H9 (cell line): ENCODE results near the gene ARHGEF10L. TPM values are rescaled to one million over a fixed set of nuclear protein-coding genes. Genes with fewer than 3 reads are reported as not detected.

Experiments
- DNase-seq: peaks from one replicate; pipeline ENCODE4 v3.0.0-alpha.2; 2017
- H2AFZ ChIP-seq: one replicate; pipeline ENCODE4 v1.6.1; 2013; ENCODE audit warnings: mild to moderate bottlenecking, low read length, control low read depth, moderate library complexity
- H2AK5ac ChIP-seq: 2 replicates; pipeline ENCODE4 v1.6.1; 2013; ENCODE audit warnings: low read length, control low read depth, mixed read lengths; ENCODE audit not compliant: insufficient read length
- H2BK120ac ChIP-seq: one replicate; pipeline ENCODE4 v1.6.1; 2013; ENCODE audit warnings: low read depth, mild to moderate bottlenecking, low read length, control low read depth, inconsistent platforms; ENCODE audit not compliant: poor library complexity, severe bottlenecking
- H2BK12ac ChIP-seq: 2 replicates; pipeline ENCODE4 v1.6.1; 2013; ENCODE audit warnings: low read length, control low read depth, mixed read lengths, low read depth; ENCODE audit not compliant: insufficient read length
- H2BK15ac ChIP-seq: 2 replicates; pipeline ENCODE4 v1.6.1; 2013; ENCODE audit warnings: low read depth, low read length, control low read depth
- H2BK20ac ChIP-seq: one replicate; pipeline ENCODE4 v1.6.1; 2013; ENCODE audit warnings: low read depth, mild to moderate bottlenecking, low read length, control low read depth, inconsistent platforms; ENCODE audit not compliant: poor library complexity, severe bottlenecking
- H2BK5ac ChIP-seq: 2 replicates; pipeline ENCODE4 v1.6.1; 2013; ENCODE audit warnings: low read length, control low read depth, mixed read lengths; ENCODE audit not compliant: insufficient read length
- H3K14ac ChIP-seq: 2 replicates; pipeline ENCODE4 v1.6.1; 2013; ENCODE audit warnings: low read length, control low read depth; ENCODE audit not compliant: insufficient read depth
- H3K18ac ChIP-seq: 2 replicates; pipeline ENCODE4 v1.6.1; 2013; ENCODE audit warnings: low read depth, mild to moderate bottlenecking, mixed read lengths, low read length, control low read depth; ENCODE audit not compliant: insufficient read length
- H3K23ac ChIP-seq: 2 replicates; pipeline ENCODE4 v1.6.1; 2013; ENCODE audit warnings: low read length, control low read depth, mixed read lengths, low read depth; ENCODE audit not compliant: insufficient read length
- H3K23me2 ChIP-seq: 2 replicates; pipeline ENCODE4 v1.6.1; 2013; ENCODE audit warnings: low read depth, mild to moderate bottlenecking, mixed read lengths, low read length, control low read depth; ENCODE audit not compliant: insufficient read length, poor library complexity, severe bottlenecking
- H3K27ac ChIP-seq: 2 replicates; pipeline ENCODE4 v1.5.1; 2013; ENCODE audit warnings: low read length, control low read depth, mixed read lengths, low read depth; ENCODE audit not compliant: insufficient read length
- H3K27me3 ChIP-seq: 2 replicates; pipeline ENCODE4 v1.6.1; 2013; ENCODE audit warnings: low read length, control low read depth, inconsistent platforms; ENCODE audit not compliant: insufficient read depth
- H3K4ac ChIP-seq: 2 replicates; pipeline ENCODE4 v1.6.1; 2013; ENCODE audit warnings: low read depth, mild to moderate bottlenecking, control low read depth, inconsistent platforms, low read length, moderate library complexity
- H3K4me1 ChIP-seq: 2 replicates; pipeline ENCODE4 v1.6.1; 2013; ENCODE audit warnings: low read length, control low read depth, inconsistent platforms; ENCODE audit not compliant: insufficient read depth
- H3K4me2 ChIP-seq: 2 replicates; pipeline ENCODE4 v1.6.1; 2013; ENCODE audit warnings: low read length, control low read depth, mixed read lengths; ENCODE audit not compliant: insufficient read length, insufficient read depth
- H3K56ac ChIP-seq: 2 replicates; pipeline ENCODE4 v1.6.1; 2013; ENCODE audit warnings: low read depth, mild to moderate bottlenecking, mixed read lengths, low read length, control low read depth; ENCODE audit not compliant: insufficient read length
- H3K79me1 ChIP-seq: 2 replicates; pipeline ENCODE4 v1.6.1; 2013; ENCODE audit warnings: low read depth, mild to moderate bottlenecking, moderate library complexity, low read length, control low read depth, inconsistent platforms; ENCODE audit not compliant: insufficient read depth, poor library complexity, severe bottlenecking
- H3K79me2 ChIP-seq: 2 replicates; pipeline ENCODE4 v1.6.1; 2013; ENCODE audit warnings: low read length, control low read depth, inconsistent platforms; ENCODE audit not compliant: insufficient read depth
- H3K9ac ChIP-seq: 2 replicates; pipeline ENCODE4 v1.6.1; 2013; ENCODE audit warnings: low read length, control low read depth, mixed read lengths; ENCODE audit not compliant: insufficient read length; ENCODE audit errors: extremely low read depth
- H3K9me3 ChIP-seq: one replicate; pipeline ENCODE4 v1.6.1; 2013; ENCODE audit warnings: low read depth, low read length, inconsistent platforms; ENCODE audit not compliant: control insufficient read depth
- H3T11ph ChIP-seq: one replicate; pipeline ENCODE4 v1.6.1; 2013; ENCODE audit warnings: mild to moderate bottlenecking, low read length, control low read depth, inconsistent platforms
- H4K20me1 ChIP-seq: one replicate; pipeline ENCODE4 v1.6.1; 2013; ENCODE audit not compliant: control insufficient read depth, insufficient read length, insufficient read depth
- H4K5ac ChIP-seq: 2 replicates; pipeline ENCODE4 v1.6.1; 2013; ENCODE audit warnings: low read depth, mild to moderate bottlenecking, mixed read lengths, low read length, control low read depth; ENCODE audit not compliant: insufficient read length
- H4K8ac ChIP-seq: replicated peaks from 2 replicates; pipeline ENCODE4 v1.6.1; 2013; ENCODE audit warnings: low read length, control low read depth, mixed read lengths, low read depth; ENCODE audit not compliant: insufficient read length
- H4K91ac ChIP-seq: 2 replicates; pipeline ENCODE4 v1.6.1; 2013; ENCODE audit warnings: low read depth, mild to moderate bottlenecking, moderate library complexity, mixed read lengths, low read length, control low read depth; ENCODE audit not compliant: insufficient read length
- H3K27ac Mint-ChIP-seq, 3 experiments: 2 replicates in 2 of 3; 3 replicates in 1 of 3; pipeline ENCODE4 v1.8.0; 2020 to 2021; ENCODE audit warnings: mixed read lengths in 3 of 3, mild to moderate bottlenecking in 1 of 3, moderate library complexity in 1 of 3
- H3K27me3 Mint-ChIP-seq: 2 replicates; pipeline ENCODE4 v1.8.0; 2021; ENCODE audit warnings: low read depth, mild to moderate bottlenecking, moderate library complexity, mixed read lengths
- H3K36me3 Mint-ChIP-seq, 3 experiments: 2 replicates in 2 of 3; 3 replicates in 1 of 3; pipeline ENCODE4 v1.8.0; 2020 to 2021; ENCODE audit warnings: low read depth in 3 of 3, mixed read lengths in 3 of 3; ENCODE audit not compliant: insufficient read depth in 1 of 3
- H3K4me1 Mint-ChIP-seq, 2 experiments: 2 replicates each; pipeline ENCODE4 v1.8.0; 2020; ENCODE audit warnings: mixed read lengths in 2 of 2
- H3K4me3 Mint-ChIP-seq, 2 experiments: 2 replicates in 1 of 2; 3 replicates in 1 of 2; pipeline ENCODE4 v1.8.0; 2020 to 2021; ENCODE audit warnings: mild to moderate bottlenecking in 2 of 2, mixed read lengths in 2 of 2, moderate library complexity in 1 of 2
- H3K9me3 Mint-ChIP-seq, 2 experiments: 2 replicates in 1 of 2; 3 replicates in 1 of 2; pipeline ENCODE4 v1.8.0; 2020; ENCODE audit warnings: mild to moderate bottlenecking in 2 of 2, mixed read lengths in 2 of 2, moderate library complexity in 1 of 2
- WGBS: extraction: QIAGEN DNeasy Blood & Tissue Kit; methylation state at CpG from one replicate; pipeline ENCODE4 v1.1.7; 2013; ENCODE audit warnings: missing lambda C conversion rate, low lambda C conversion rate, mixed read lengths; ENCODE audit not compliant: insufficient read length; ENCODE audit errors: extremely low coverage; 5-methylcytosine and 5-hydroxymethylcytosine counted together
- total RNA-seq: library from RNA; stranded (reverse); gene quantifications from 2 replicates; pipeline ENCODE4 v1.2.1, GENCODE V29; 2021
- TF ChIP-seq, protein P1 (sequence below): fragments of 200-600 bp; sonication (generic); conservative IDR thresholded peaks from 3 replicates; pipeline ENCODE4 v1.8.0; 2021; ENCODE audit warnings: antibody characterized with exemption, mild to moderate bottlenecking

Gene ARHGEF10L
- total RNA-seq, 1 experiment from 2014 or later: 20.2 TPM

DNA sequence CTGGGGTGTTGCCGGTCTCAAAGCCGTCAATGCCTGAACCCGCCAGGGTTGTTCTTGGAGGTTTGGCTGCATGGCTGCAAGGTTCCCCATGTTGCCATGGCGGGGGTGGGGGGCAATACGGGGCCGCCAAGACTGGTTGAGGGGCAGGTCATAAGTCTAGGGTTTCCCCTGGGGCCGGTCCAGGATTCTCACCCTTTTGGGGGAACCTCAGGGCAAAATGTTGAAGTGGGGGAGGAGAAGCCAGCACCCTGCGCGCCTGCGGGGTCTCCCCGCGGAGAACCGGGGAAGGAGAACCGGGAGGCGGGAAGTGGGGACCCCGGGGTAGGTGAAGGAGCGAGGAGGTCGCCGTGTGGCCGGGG lies 401 bp upstream of the ARHGEF10L start:
- Histone ChIP-seq H4K8ac (no peak overlapping the region), H3K9ac (no peak overlapping the region), H3K79me1 (no peaks in the 10 kb centered on the region), H2AK5ac (no peak overlapping the region), H4K5ac (no peak overlapping the region), H3K4ac (no peak overlapping the region), H3K23ac (no peak overlapping the region), H3T11ph (no peak overlapping the region), H4K91ac (no peak overlapping the region), H2BK120ac (no peak overlapping the region), H3K4me1 (peaks cover 6% of the 10 kb centered on the region; the same call in 1 of the 2 replicates), H3K27me3 (no peaks in the 10 kb centered on the region), H2BK12ac (no peak overlapping the region), H3K23me2 (peaks cover 11% of the 10 kb centered on the region), H4K20me1 (no peaks in the 10 kb centered on the region), H2BK5ac (no peak overlapping the region), H3K9me3 (no peaks in the 10 kb centered on the region), H3K56ac (no peak overlapping the region), H3K27ac (no peak overlapping the region), H2BK15ac (no peak overlapping the region), H3K18ac (no peak overlapping the region), H2BK20ac (no peak overlapping the region), H2AFZ (no peak overlapping the region), H3K79me2 (peaks cover 7% of the 10 kb centered on the region; the same call in 1 of the 2 replicates), H3K4me2 (peak overlapping the region; percentile 35), H3K14ac (peak overlapping the region; percentile 5; the same call in 1 of the 2 replicates)
- WGBS: no CpG with 5 or more reads among the region's 20 CpGs
- Mint-ChIP-seq H3K27ac (peak overlapping the region in 2 of 3 experiments; percentile 89 to 90; a peak in 4 of 7 replicates), H3K27me3 (no peaks in the 10 kb centered on the region), H3K9me3 (peaks cover 2 to 3% of the 10 kb centered on the region in 2 experiments; a peak in 3 of 5 replicates), H3K36me3 (no peaks in the 10 kb centered on the region; a peak in 2 of 7 replicates), H3K4me3 (peak overlapping the region; percentile 75 to 85), H3K4me1 (peaks cover 32 to 45% of the 10 kb centered on the region in 2 experiments)
- TF ChIP-seq, protein P1, sequence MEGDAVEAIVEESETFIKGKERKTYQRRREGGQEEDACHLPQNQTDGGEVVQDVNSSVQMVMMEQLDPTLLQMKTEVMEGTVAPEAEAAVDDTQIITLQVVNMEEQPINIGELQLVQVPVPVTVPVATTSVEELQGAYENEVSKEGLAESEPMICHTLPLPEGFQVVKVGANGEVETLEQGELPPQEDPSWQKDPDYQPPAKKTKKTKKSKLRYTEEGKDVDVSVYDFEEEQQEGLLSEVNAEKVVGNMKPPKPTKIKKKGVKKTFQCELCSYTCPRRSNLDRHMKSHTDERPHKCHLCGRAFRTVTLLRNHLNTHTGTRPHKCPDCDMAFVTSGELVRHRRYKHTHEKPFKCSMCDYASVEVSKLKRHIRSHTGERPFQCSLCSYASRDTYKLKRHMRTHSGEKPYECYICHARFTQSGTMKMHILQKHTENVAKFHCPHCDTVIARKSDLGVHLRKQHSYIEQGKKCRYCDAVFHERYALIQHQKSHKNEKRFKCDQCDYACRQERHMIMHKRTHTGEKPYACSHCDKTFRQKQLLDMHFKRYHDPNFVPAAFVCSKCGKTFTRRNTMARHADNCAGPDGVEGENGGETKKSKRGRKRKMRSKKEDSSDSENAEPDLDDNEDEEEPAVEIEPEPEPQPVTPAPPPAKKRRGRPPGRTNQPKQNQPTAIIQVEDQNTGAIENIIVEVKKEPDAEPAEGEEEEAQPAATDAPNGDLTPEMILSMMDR: no peak
- no peak for DNase-seq
